HG02588 (cell line): ENCODE data around the gene AMPD3.
"Not testable (repeated sequence)": the region's sequence is repeated elsewhere in the genome, so short reads cannot be mapped to it uniquely, and the experiment has no call there.

Experiments
- ATAC-seq: cut with Tn5 transposase; IDR thresholded peaks from one replicate; pipeline ENCODE4 v1.9.1; 2021; ENCODE audit warnings: mild to moderate bottlenecking, moderate library complexity; ENCODE audit not compliant: unreplicated experiment

AMPD3 gene

DNA sequence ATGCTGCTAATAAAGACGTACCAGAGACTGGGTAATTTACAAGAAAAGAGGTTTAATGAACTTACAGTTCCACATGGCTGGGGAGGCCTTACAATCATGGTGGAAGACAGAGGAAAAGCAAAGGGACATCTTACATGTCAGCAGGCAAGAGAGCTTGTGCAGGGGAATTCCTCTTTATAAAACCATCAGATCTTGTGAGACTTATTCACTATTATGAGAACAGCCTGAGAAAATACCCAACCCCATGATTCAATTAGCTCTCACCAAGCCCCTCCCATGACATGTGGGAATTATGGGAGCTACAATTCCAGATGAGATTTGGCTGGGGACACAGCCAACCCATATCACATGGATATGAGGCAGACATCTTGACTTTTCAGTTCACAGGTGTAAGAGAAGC is 18.4 kb upstream of the AMPD3 start:
- ATAC-seq, result not testable (repeated sequence)

- no peak for ATAC-seq
These were observed 16.6 kb upstream of the AMPD3 start for GRCh38 chr11:10438458-10438857.

DNA sequence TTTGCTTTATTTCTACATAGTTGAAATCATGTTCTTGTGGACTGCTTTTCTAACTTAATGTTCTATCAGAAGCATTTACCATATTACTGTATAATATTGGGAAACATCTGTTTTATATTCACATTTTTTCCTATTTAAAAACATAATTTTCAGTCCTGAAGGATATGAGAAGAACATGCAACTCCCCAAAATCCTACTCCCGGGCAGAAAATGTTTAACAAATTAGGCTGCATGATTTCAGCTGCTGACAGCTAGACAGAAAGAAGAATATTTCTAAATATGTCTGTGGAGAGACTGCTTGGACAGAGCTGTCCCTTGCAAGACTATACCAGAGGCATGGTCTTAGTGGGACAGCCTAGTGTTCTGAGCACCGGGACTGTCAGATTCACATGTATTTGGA is 15.7 kb upstream of the AMPD3 start:
- no peak for ATAC-seq

DNA sequence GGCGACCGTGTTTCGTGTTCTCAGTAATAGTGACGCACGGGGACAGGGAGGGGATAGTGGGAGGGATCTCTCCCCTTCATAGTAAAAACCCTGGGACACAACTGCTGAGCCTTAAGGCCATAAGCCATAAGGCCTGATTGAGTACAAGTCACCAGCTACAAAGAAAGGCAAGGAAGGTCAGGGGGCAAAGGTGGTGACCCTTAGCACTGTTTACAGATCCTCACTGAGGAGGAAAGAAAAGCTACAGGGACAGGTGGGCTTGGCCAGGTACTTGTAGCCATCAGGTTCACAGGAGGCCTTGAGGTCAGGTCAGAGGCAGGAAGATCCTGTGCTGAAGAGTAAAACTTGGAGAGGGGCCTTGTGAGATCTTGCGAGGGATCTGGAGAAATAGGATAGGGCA is 15.1 kb upstream of the AMPD3 start:
- no peak for ATAC-seq

- ATAC-seq, result no peak
These were observed 14.7 kb upstream of the AMPD3 start for GRCh38 chr11:10440401-10440800.

DNA sequence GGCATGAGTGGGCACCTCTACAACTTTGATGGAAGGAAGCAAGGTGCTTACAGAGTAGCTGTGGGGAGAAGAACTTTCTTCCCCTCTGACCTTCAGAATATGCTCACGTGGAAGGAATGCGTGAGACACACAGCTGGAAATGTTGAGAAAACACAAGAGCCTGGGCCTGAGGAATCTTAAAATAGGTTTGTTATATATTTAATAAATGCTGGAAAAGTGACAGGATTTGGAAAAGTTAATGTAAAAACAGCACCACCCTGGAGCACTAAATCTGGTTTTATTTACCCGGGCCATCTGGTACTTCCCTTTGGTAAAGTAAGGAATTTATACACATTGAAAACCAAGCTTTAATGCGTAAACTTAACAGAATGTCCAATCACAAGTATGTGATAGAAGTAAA is 14.0 kb upstream of the AMPD3 start:
- no peak for ATAC-seq

DNA sequence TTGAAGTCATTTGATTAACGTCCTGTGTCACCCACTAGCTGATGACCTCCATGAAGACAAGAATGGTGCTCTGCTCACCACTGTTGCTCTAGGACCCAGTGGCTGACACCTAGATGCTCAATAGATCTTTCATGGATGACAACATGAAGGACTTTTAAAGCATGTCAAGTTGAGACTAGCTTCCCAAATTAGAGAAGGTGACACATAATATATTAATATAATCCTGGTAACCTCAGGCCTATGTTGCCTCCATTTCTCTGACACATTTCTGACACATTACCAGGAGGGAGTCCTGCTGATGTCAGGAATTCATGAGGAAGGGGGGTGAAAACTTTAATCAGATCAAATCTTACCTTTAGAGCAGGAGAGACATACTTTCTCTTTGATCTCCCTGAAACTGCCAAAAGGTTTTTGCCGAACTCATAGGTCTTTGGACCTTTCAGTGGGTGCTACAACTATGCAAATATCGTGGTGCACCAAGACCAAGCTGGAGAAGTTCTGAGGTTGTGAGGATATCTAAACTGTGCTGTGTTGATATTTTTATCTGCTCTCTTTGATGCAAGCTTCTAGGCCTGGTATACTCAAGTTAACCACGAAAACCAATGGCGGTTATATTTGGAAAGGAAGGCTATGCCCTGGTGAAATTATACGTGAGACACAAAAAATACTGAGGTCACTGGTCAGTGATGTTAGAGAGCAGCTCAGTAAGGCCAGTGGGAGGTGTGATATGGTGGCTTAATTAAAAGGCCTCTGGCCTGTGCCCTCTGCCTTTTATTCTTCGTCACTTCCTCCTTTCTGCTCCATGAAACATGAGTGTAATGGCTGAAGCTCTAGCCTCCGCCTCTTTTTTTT is 13.2 kb upstream of the AMPD3 start:
- ATAC-seq, result peak; percentile 97

- no peak for ATAC-seq
These were observed 11.9 kb upstream of the AMPD3 start for GRCh38 chr11:10443152-10443551.

GRCh38 chr11:10443721-10444235 is 11.3 kb upstream of the AMPD3 start:
- no peak for ATAC-seq

- no peak for ATAC-seq
These were observed 10.2 kb upstream of the AMPD3 start for GRCh38 chr11:10444725-10445315.

- no peak for ATAC-seq
These were observed 7.6 kb upstream of the AMPD3 start for GRCh38 chr11:10447445-10447844.

GRCh38 chr11:10450462-10451425 is 4.3 kb upstream of the AMPD3 start:
- ATAC-seq, result no peak

DNA sequence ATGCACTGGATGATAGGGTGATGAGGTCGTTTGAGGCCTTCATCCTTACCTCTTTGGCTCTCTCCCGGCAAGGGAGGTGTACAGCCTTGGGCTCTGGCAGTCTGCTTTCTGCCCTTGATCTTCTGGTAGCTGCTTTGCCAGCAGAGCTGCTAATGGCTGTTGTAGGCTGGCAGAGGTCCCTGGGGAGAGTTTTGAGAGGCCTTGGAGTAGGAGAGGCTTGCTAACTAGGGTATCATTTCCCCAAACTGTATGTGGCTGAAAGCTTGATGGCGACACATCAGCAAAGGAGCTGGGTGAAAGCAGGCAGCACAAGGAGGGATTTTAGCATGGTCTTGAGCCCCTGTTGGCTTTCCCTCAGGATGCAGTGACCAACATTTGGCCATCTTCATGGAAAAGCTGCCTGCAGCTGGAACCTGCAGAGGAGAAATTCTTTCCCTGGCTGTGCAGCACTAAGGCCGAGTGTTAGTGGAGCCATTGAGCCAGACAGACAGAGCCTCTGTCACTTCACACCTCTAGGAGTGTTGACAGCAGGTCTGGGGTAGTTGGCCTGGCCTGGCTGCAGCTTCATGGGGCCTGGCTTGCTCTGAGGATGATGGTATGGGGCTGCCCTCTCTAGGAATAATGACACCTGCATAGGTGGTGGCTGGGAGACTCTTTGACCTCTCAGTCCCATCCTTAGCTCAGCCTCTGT is 3.5 kb upstream of the AMPD3 start:
- no peak for ATAC-seq

DNA sequence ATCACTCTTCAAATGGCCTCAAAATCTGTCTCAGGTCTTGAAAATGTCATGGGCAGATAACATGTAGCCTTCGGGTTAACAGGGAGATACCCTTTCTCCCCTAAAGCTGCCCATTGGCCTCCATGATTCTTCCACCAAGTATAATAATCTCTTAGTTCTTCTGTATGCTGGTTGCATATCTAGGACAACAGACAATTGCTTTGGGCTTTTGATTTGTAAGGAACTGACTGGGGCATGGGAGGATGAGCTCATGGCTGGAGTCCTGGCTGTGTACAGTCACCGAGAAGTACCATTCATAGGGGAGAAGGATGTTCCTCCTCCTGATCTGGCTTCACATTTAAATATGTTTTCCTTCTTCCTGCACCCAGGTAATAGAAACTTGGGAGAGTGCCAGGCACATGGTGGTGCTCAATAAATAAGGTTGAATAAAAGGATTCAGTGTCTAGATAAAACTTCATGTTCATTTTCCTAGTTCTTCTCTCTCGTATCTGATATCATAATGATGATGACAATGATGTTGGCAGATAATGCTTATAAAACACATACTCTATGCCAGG is 2.8 kb upstream of the AMPD3 start:
- no peak for ATAC-seq

GRCh38 chr11:10453261-10453660 is 1.8 kb upstream of the AMPD3 start:
- ATAC-seq, result no peak

- peak; percentile 63 for ATAC-seq
These were observed 798 bp downstream of the AMPD3 start for GRCh38 chr11:10455637-10456487.

GRCh38 chr11:10456519-10456918 is 1.5 kb downstream of the AMPD3 start:
- no peak for ATAC-seq

DNA sequence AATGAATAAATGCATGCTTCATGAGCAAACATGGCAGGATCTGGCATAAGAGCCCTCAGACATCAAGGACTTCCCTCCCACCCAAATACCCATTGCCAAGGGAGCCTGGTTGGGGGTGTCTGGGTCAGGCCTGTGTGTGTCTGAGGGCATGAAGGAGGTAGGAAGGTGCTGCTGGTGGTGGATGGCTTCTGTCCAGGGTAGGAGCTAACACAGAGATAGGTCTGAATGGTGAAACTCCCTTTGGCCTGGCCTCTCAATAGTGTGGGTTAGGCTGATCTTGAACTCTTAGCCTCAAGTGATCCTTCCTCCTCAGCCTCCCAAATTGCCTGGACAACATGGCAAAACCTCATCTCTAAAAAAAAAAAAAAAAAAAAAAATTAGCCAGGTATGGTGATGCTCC is 2.8 kb downstream of the AMPD3 start:
- ATAC-seq, result no peak
